K562 (cell line): Measurements from ENCODE around the gene ZNF385C. TPM values are rescaled to one million over a fixed set of nuclear protein-coding genes. Genes with fewer than 3 reads are reported as not detected.

Experiments
- ATAC-seq: fragments of 200-7000 bp; cut with Tn5 transposase; 3 replicates; pipeline ENCODE4 v1.9.1; 2020; ENCODE audit warnings: moderate library complexity
- BruUV-seq: library from RNA; stranded (reverse); fragments of 400-500 nt; replicated peaks from 2 replicates; lab custom pipeline; 2021; lab: Mats Ljungman, UMichigan
- CTCF ChIA-PET: fragments of 300-600 bp; formaldehyde crosslinking; extraction: SDS; loops from one replicate; lab custom pipeline; 2021; ENCODE audit warnings: low intra/inter-chr PET ratio; lab: Yijun Ruan, JAX
- POLR2A ChIA-PET: fragments of 300-600, 350-650 bp; sonication (Branson Sonifier 250); formaldehyde crosslinking; extraction: SDS; loops from one replicate; lab custom pipeline; 2021; ENCODE audit warnings: antibody characterized with exemption, inconsistent platforms; lab: Yijun Ruan, JAX
- DNase-seq, 4 experiments: peaks; one replicate each; pipeline versions ENCODE4 v3.0.0 to v3.0.0-alpha.2; 2011 to 2018; ENCODE audit warnings: low spot score in 3 of 4, mixed read lengths in 3 of 4; ENCODE audit errors: extremely low read depth in 1 of 4
- FAIRE-seq: peaks from 2 replicates; lab custom pipeline; 2011; peaks lifted over from hg19 to GRCh38; lab: Jason Lieb, UNC
- H2AFZ ChIP-seq: 2 replicates; pipeline ENCODE4 v1.6.0; 2011; ENCODE audit warnings: low read depth, low read length, control low read depth, inconsistent platforms
- H3K27ac ChIP-seq: fragments of 200-600 bp; 3 replicates; pipeline ENCODE4 v1.8.0; 2011; ENCODE audit warnings: low read depth, mild to moderate bottlenecking, control low read depth, inconsistent platforms, low read length, moderate library complexity, mixed read lengths; ENCODE audit errors: extremely low read depth
- H3K27me3 ChIP-seq, 2 experiments: fragments of 300-600 bp in 1 of 2; 2 replicates in 1 of 2; 3 replicates in 1 of 2; pipeline versions ENCODE4 v1.6.0 to v1.8.0; 2011; ENCODE audit warnings: inconsistent platforms in 2 of 2, low read length in 2 of 2, mild to moderate bottlenecking in 1 of 2, mixed read lengths in 1 of 2, moderate library complexity in 1 of 2; ENCODE audit not compliant: control insufficient read depth in 2 of 2, insufficient read depth in 2 of 2
- H3K36me3 ChIP-seq: fragments of 300-600 bp; 3 replicates; pipeline ENCODE4 v1.8.0; 2011; ENCODE audit warnings: mild to moderate bottlenecking, low read length, inconsistent platforms; ENCODE audit not compliant: control insufficient read depth, insufficient read depth
- H3K4me1 ChIP-seq, 2 experiments: fragments of 200-600 bp in 1 of 2; replicated peaks in 1 of 2; 2 replicates in 1 of 2; 3 replicates in 1 of 2; pipeline versions ENCODE4 v1.5.1 to v1.8.0; 2011; ENCODE audit warnings: inconsistent platforms in 2 of 2, low read length in 2 of 2, mild to moderate bottlenecking in 1 of 2, mixed read lengths in 1 of 2, moderate library complexity in 1 of 2; ENCODE audit not compliant: control insufficient read depth in 2 of 2, insufficient read depth in 2 of 2
- H3K4me2 ChIP-seq: 2 replicates; pipeline ENCODE4 v1.6.1; 2011; ENCODE audit warnings: low read length, control low read depth, inconsistent platforms, mixed read lengths; ENCODE audit not compliant: insufficient read depth
- H3K4me3 ChIP-seq: fragments of 200-600 bp; sonication (generic), shearing (Covaris generic); 2 replicates; pipeline ENCODE4 v1.5.1; 2016; ENCODE audit warnings: control low read depth, inconsistent platforms
- H3K79me2 ChIP-seq: fragments of 200-600 bp; 3 replicates; pipeline ENCODE4 v1.8.0; 2011; ENCODE audit warnings: low read length, inconsistent platforms; ENCODE audit not compliant: control insufficient read depth, insufficient read depth
- H3K9ac ChIP-seq, 2 experiments: 2 replicates each; pipeline versions ENCODE4 v1.6.0 to v1.6.1; 2011; ENCODE audit warnings: low read depth in 2 of 2, low read length in 2 of 2, control low read depth in 1 of 2, inconsistent platforms in 1 of 2, mild to moderate bottlenecking in 1 of 2, mixed read lengths in 1 of 2; ENCODE audit not compliant: insufficient read depth in 1 of 2
- H3K9me1 ChIP-seq: one replicate; pipeline ENCODE4 v1.6.0; 2011; ENCODE audit warnings: inconsistent platforms, mild to moderate bottlenecking, low read length, moderate library complexity; ENCODE audit not compliant: control insufficient read depth, insufficient read depth
- H3K9me3 ChIP-seq: replicated peaks from 2 replicates; pipeline ENCODE4 v1.5.1; 2011; ENCODE audit warnings: low read depth, low read length, inconsistent platforms; ENCODE audit not compliant: control insufficient read depth, insufficient read depth
- H4K20me1 ChIP-seq: replicated peaks from 2 replicates; pipeline ENCODE4 v1.6.1; 2011; ENCODE audit warnings: low read length, inconsistent platforms, mixed read lengths; ENCODE audit not compliant: control insufficient read depth, insufficient read depth
- ATF7 ChIP-seq: fragments of 450-650 bp; IDR thresholded peaks from 2 replicates; pipeline ENCODE4 v1.7.1; 2014; ENCODE audit warnings: mild to moderate bottlenecking, moderate library complexity
- BCOR ChIP-seq: fragments of 450-650 bp; IDR thresholded peaks from 2 replicates; pipeline ENCODE4 v1.6.1; 2016
- HINFP ChIP-seq: fragments of 450-650 bp; conservative IDR thresholded peaks from 2 replicates; pipeline ENCODE4 v1.6.1; 2016; ENCODE audit warnings: missing genetic modification characterization, low read depth, mild to moderate bottlenecking, control low read depth, missing compliant biosample characterization
- JUND ChIP-seq, 2 experiments: IDR thresholded peaks; 2 replicates in 1 of 2; 3 replicates in 1 of 2; pipeline ENCODE4 v1.6.1; 2011; ENCODE audit warnings: borderline replicate concordance in 2 of 2, low read depth in 2 of 2, low read length in 2 of 2, improper control_type of control experiment in 1 of 2, missing biosample characterization in 1 of 2, missing genetic modification characterization in 1 of 2, missing genetic modification reagents in 1 of 2
- KDM1A ChIP-seq, 2 experiments: fragments of 450-650 bp; IDR thresholded peaks; 2 replicates each; pipeline ENCODE4 v1.6.1; 2016; ENCODE audit warnings: mild to moderate bottlenecking in 2 of 2
- PTBP1 ChIP-seq: fragments of 200-400 bp; formaldehyde crosslinking; IDR thresholded peaks from 2 replicates; pipeline ENCODE4 v1.6.1; 2017; ENCODE audit warnings: low read depth, low read length
- RBM25 ChIP-seq: fragments of 200-400 bp; formaldehyde crosslinking; IDR thresholded peaks from 2 replicates; pipeline ENCODE4 v1.6.1; 2018; ENCODE audit warnings: low read length, low read depth, moderate library complexity; ENCODE audit not compliant: severe bottlenecking
- ZNF197 ChIP-seq: fragments of 200-800 bp; sonication (Bioruptor generic); IDR thresholded peaks from 2 replicates; pipeline ENCODE4 v1.6.1; 2016; ENCODE audit warnings: low read depth, missing genetic modification characterization, missing compliant biosample characterization
- WGBS: fragments of 100-300 bp; shearing (Covaris generic); methylation state at CpG from one replicate; pipeline ENCODE4 v1.1.6; 2016; ENCODE audit warnings: low coverage, mixed read lengths; ENCODE audit not compliant: insufficient coverage; ENCODE audit errors: missing lambda C conversion rate; 5-methylcytosine and 5-hydroxymethylcytosine counted together
- in situ Hi-C: fragments of 300-500 bp; cut with MboI; formaldehyde crosslinking; loops from 4 replicates; pipeline ENCODE4 v1.15.0; 2018; ENCODE audit warnings: inconsistent platforms, mixed read lengths
- intact Hi-C: fragments of 100-400 bp; cut with micrococcal nuclease; formaldehyde crosslinking; loops from 2 replicates; pipeline ENCODE4 v1.14.2; 2022
- polyA plus RNA-seq, 8 experiments: library from polyadenylated mRNA; depleted of rRNA in 4 of 8; stranded (reverse) in 5 of 8; unstranded in 3 of 8; fragments of >200 nt; fragmentation: Nextera tagmentation in 2 of 8; fragmentation: Illumina TruSeq in 1 of 8; extraction: Ambion mirVana in 2 of 8; extraction: Trizol in 1 of 8; gene quantifications; 2 replicates each; pipeline versions ENCODE4 v1.2.1 to v1.2.3, GENCODE V29; 2011 to 2014; ENCODE audit warnings: inconsistent platforms in 1 of 8, missing spikeins in 1 of 8
- total RNA-seq, 7 experiments: library from RNA; depleted of rRNA in 6 of 7; stranded (reverse); fragments of >200 nt in 6 of 7; fragmentation: Illumina TruSeq in 2 of 7; extraction: Trizol in 2 of 7; gene quantifications; 2 replicates each; pipeline versions ENCODE4 v1.2.1 to v1.2.3, GENCODE V29; 2011 to 2021; ENCODE audit warnings: low replicate concordance in 1 of 7
- TF ChIP-seq, protein P1 (sequence below), 2 experiments: fragments of 450-650 bp in 1 of 2; sonication (generic) in 1 of 2; formaldehyde crosslinking in 1 of 2; IDR thresholded peaks in 1 of 2; conservative IDR thresholded peaks in 1 of 2; 2 replicates each; pipeline versions ENCODE4 v1.6.1 to v1.8.1; 2016 to 2023; ENCODE audit warnings: mild to moderate bottlenecking in 2 of 2, moderate library complexity in 2 of 2, inconsistent platforms in 1 of 2, missing genetic modification reagents in 1 of 2

Gene ZNF385C
- total and polyA plus RNA-seq, 9 of the 15 experiments (the other 6 are each of a cell fraction or from before 2014, with no cell fraction given) = 0.03 to 0.35 (median 0.18) TPM; not detected in 1

DNA sequence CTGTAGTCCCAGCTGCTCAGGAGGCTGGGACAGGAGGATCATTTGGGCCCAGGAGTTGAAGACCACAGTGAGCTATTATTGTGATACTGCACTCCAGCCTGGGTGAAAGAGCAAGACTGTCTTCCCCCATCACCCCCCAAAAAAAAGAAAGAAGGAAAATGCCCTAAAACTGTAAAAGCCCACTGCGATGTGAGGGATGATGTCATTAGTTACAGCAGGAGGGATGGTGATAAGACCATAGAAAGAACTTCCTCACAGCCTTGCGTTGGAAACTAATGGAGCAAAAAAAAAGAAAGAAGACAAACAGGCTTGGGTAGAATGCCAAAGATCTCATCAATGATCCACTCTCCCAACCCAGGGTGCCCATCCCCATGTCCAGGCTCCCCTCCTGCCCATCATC lies 18.7 kb downstream of the ZNF385C start:
- FAIRE-seq (no peak), ATAC-seq (no peak), DNase-seq (no peak)
- CTCF ChIA-PET = no interaction called here
- H3K4me1 ChIP-seq = peaks cover 14 to 15% of the 10 kb centered on the region in 2 experiments
- no peak overlapping the region for H3K4me3 ChIP-seq
- peak; percentile 80 for TF ChIP-seq RBM25
- TF ChIP-seq BCOR = peak; percentile 88
- TF ChIP-seq KDM1A (IDR thresholded peaks at IDR 0.05) = peak; percentile 54 to 60; a peak in 2 of 4 replicates
- TF ChIP-seq, protein P1, sequence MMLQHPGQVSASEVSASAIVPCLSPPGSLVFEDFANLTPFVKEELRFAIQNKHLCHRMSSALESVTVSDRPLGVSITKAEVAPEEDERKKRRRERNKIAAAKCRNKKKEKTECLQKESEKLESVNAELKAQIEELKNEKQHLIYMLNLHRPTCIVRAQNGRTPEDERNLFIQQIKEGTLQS (IDR thresholded peaks at IDR 0.05) = peak; percentile 88
- TF ChIP-seq, protein P1 (CRISPR knock-in tag; conservative IDR thresholded peaks at IDR 0.05) = no peak
- no peak for TF ChIP-seq ZNF197 (CRISPR knock-in tag)
- TF ChIP-seq ATF7 = peak; percentile 91
- peak; percentile 58 for TF ChIP-seq JUND (IDR thresholded peaks at IDR 0.05; ENCODE audit: borderline replicate concordance, low read depth, low read length)
- peak; percentile 83; the same call in 2 of the 3 replicates for TF ChIP-seq JUND (tag; IDR thresholded peaks at IDR 0.05; ENCODE audit: borderline replicate concordance, low read depth, low read length)
- no peak for TF ChIP-seq HINFP (tag)
- TF ChIP-seq PTBP1 = 0 out of 2 replicates have a peak, but pooled peaks have one; percentile 22
- no peak overlapping the region for H2AFZ ChIP-seq
- no peak overlapping the region for H3K27ac ChIP-seq
- no peaks in the 10 kb centered on the region for H3K36me3 ChIP-seq
- H4K20me1 ChIP-seq = peaks cover 4% of the 10 kb centered on the region; the same call in 1 of the 2 replicates
- H3K4me2 ChIP-seq = no peak overlapping the region
- intact Hi-C loops (no loop called here), in situ Hi-C loops (no loop called here)
- H3K79me2 ChIP-seq = no peaks in the 10 kb centered on the region
- WGBS = 0% methylated on average over 2 of the region's 2 CpGs
- no TSS peak for BruUV-seq
- H3K9me1 ChIP-seq = no peaks in the 10 kb centered on the region
- peaks cover 0 to 5% of the 10 kb centered on the region in 2 experiments; a peak in 1 of 5 replicates for H3K27me3 ChIP-seq
- no peaks in the 10 kb centered on the region for H3K9me3 ChIP-seq
- H3K9ac ChIP-seq = no peak overlapping the region
- POLR2A ChIA-PET = interaction anchor here (0.6 to 1.2 kb wide), 3 partner anchors 12 to 24 kb away, joined by 3 to 5 read pairs (median 3); no protein-coding TSS in a partner anchor
